HepG2 (cell line): ENCODE data around the gene ELP5. TPM values are rescaled to one million over a fixed set of nuclear protein-coding genes. Genes with fewer than 3 reads are reported as not detected.

Source experiments
- ERF ChIP-seq: IDR thresholded peaks from 2 replicates; pipeline ENCODE4 v1.6.1; 2018; ENCODE audit warnings: missing biosample characterization, missing genetic modification reagents
- EZH2 ChIP-seq: conservative IDR thresholded peaks from 2 replicates; pipeline ENCODE4 v1.6.1; 2012; ENCODE audit warnings: mild to moderate bottlenecking, low read depth, low read length, moderate library complexity
- GRHL1 ChIP-seq: sonication (generic); formaldehyde crosslinking; conservative IDR thresholded peaks from 2 replicates; pipeline ENCODE4 v1.8.0; 2022; ENCODE audit warnings: missing genetic modification reagents
- MAZ ChIP-seq, 2 experiments: sonication (generic) in 1 of 2; formaldehyde crosslinking in 1 of 2; IDR thresholded peaks; 2 replicates each; pipeline versions ENCODE4 v1.5.0 to v1.6.1; 2012 to 2020; ENCODE audit warnings: low read depth in 2 of 2, mild to moderate bottlenecking in 2 of 2, borderline replicate concordance in 1 of 2, improper control_type of control experiment in 1 of 2, low read length in 1 of 2, missing genetic modification reagents in 1 of 2, moderate library complexity in 1 of 2
- MED1 ChIP-seq: sonication (generic); formaldehyde crosslinking; IDR thresholded peaks from 2 replicates; pipeline ENCODE4 v1.4.0; 2020; ENCODE audit warnings: missing genetic modification reagents
- MIXL1 ChIP-seq: IDR thresholded peaks from 2 replicates; pipeline ENCODE4 v1.6.1; 2016
- MXD3 ChIP-seq: IDR thresholded peaks from 2 replicates; pipeline ENCODE4 v1.6.1; 2016; ENCODE audit warnings: mild to moderate bottlenecking, missing biosample characterization, missing genetic modification reagents
- SIX1 ChIP-seq: sonication (generic); formaldehyde crosslinking; IDR thresholded peaks from 2 replicates; pipeline ENCODE4 v1.4.0; 2020; ENCODE audit warnings: missing genetic modification reagents, borderline replicate concordance
- SP1 ChIP-seq, 2 experiments: fragments of 450-650 bp in 1 of 2; sonication (generic) in 1 of 2; formaldehyde crosslinking in 1 of 2; IDR thresholded peaks; 2 replicates each; pipeline versions ENCODE4 v1.4.0 to v1.6.1; 2016 to 2020; ENCODE audit warnings: missing genetic modification reagents in 1 of 2
- SP5 ChIP-seq: IDR thresholded peaks from 2 replicates; pipeline ENCODE4 v1.6.1; 2016; ENCODE audit warnings: low read depth, borderline replicate concordance
- TAF1 ChIP-seq: sonication (generic); formaldehyde crosslinking; IDR thresholded peaks from 2 replicates; pipeline ENCODE4 v1.4.0; 2020; ENCODE audit warnings: missing genetic modification reagents
- TCF7L2 ChIP-seq: IDR thresholded peaks from 2 replicates; pipeline ENCODE4 v1.6.1; 2011; ENCODE audit warnings: mild to moderate bottlenecking, low read depth, low read length, moderate library complexity
- ZFP36L2 ChIP-seq: sonication (generic); formaldehyde crosslinking; IDR thresholded peaks from 2 replicates; pipeline ENCODE4 v1.4.0; 2020; ENCODE audit warnings: missing genetic modification reagents
- ZFP82 ChIP-seq: sonication (generic); formaldehyde crosslinking; IDR thresholded peaks from 2 replicates; pipeline ENCODE4 v1.5.1; 2020; ENCODE audit warnings: mild to moderate bottlenecking, missing genetic modification reagents, borderline replicate concordance
- ZFY ChIP-seq: sonication (generic); formaldehyde crosslinking; IDR thresholded peaks from 2 replicates; pipeline ENCODE4 v1.4.0; 2020; ENCODE audit warnings: missing genetic modification reagents
- ZNF10 ChIP-seq: sonication (generic); formaldehyde crosslinking; IDR thresholded peaks from 2 replicates; pipeline ENCODE4 v1.4.0; 2020; ENCODE audit warnings: mild to moderate bottlenecking, low read depth, missing genetic modification reagents, borderline replicate concordance
- ZNF260 ChIP-seq: sonication (generic); formaldehyde crosslinking; IDR thresholded peaks from 2 replicates; pipeline ENCODE4 v1.4.0; 2020; ENCODE audit warnings: missing genetic modification reagents, low read depth, mild to moderate bottlenecking, borderline replicate concordance
- polyA plus RNA-seq, 8 experiments: library from polyadenylated mRNA; depleted of rRNA in 3 of 8; stranded (reverse) in 7 of 8; unstranded in 1 of 8; fragments of >200 nt; fragmentation: Illumina TruSeq in 4 of 8; extraction: Trizol in 4 of 8; gene quantifications; 2 replicates each; pipeline versions ENCODE4 v1.2.1 to v1.2.3, GENCODE V29; 2011 to 2016; ENCODE audit warnings: low read depth in 4 of 8, missing spikeins in 1 of 8, mixed read lengths in 1 of 8; ENCODE audit not compliant: insufficient read depth in 1 of 8
- total RNA-seq, 5 experiments: library from RNA; depleted of rRNA; stranded (reverse); fragments of >200 nt; fragmentation: Illumina TruSeq; extraction: Trizol; gene quantifications; 2 replicates each; pipeline ENCODE4 v1.2.3, GENCODE V29; 2016; ENCODE audit warnings: low read depth in 1 of 5
- TF ChIP-seq, protein P1 (sequence below): sonication (generic); formaldehyde crosslinking; IDR thresholded peaks from 2 replicates; pipeline ENCODE4 v1.4.0; 2020; ENCODE audit warnings: missing genetic modification reagents, borderline replicate concordance
- TF ChIP-seq, protein P2 (sequence below), 2 experiments: sonication (generic) in 1 of 2; formaldehyde crosslinking in 1 of 2; IDR thresholded peaks; 2 replicates each; pipeline versions ENCODE4 v1.4.0 to v1.6.1; 2016 to 2020; ENCODE audit warnings: borderline replicate concordance in 1 of 2, low read depth in 1 of 2, mild to moderate bottlenecking in 1 of 2, missing genetic modification reagents in 1 of 2

ELP5 gene
- total and polyA plus RNA-seq, 2 of the 13 experiments (the other 11 are each of a cell fraction or from before 2014, with no cell fraction given): 67.6 to 69.8 TPM

DNA sequence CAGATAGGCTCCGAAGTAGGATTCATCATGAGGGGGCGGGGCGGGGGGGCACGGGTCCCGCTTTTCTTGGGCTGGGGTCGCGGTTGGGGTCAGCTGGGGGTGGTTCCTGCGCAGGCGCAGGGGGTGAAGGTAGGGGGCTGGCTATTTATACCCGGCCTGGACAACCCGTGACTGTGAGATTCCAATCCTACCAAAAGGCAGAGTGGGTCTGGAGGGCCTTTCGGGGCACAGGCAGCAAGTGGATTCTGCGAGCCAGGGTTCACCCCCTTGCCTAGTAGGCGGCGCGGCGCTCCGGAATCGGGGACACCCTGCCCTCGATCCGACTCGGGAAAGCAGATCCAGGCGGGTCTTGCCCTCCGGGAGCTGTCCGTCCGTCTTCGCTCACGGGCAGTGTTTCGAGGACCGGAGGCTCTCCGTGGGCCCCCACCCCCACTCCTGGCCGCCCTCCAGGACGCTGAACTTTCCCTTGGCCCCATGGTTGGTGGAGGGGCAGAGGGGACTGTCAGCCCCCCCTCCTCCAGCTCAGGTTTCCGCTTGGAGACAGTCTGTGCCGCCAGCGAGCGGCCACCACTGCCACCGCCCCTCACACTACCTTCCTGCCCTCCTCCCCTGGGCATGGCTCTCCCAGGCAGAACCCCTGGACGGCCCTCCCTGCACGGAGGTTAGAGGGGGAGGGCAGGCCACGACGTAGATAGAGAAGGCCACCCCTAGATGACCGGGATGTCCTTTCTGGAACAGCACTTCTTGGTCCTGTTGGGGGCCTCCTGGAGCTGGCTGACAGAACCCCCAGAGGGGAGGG lies 30.1 kb downstream of the ELP5 start (continued):
- 0 out of 2 replicates have a peak, but pooled peaks have one; percentile 27 for TF ChIP-seq MAZ (IDR thresholded peaks at IDR 0.05; ENCODE audit: borderline replicate concordance, low read depth, low read length)
- no peak for TF ChIP-seq MAZ (CRISPR knock-in tag; IDR thresholded peaks at IDR 0.05; ENCODE audit: low read depth)
- TF ChIP-seq TAF1 (CRISPR knock-in tag): no peak; the same call in 1 of the 2 replicates
- TF ChIP-seq, protein P1, sequence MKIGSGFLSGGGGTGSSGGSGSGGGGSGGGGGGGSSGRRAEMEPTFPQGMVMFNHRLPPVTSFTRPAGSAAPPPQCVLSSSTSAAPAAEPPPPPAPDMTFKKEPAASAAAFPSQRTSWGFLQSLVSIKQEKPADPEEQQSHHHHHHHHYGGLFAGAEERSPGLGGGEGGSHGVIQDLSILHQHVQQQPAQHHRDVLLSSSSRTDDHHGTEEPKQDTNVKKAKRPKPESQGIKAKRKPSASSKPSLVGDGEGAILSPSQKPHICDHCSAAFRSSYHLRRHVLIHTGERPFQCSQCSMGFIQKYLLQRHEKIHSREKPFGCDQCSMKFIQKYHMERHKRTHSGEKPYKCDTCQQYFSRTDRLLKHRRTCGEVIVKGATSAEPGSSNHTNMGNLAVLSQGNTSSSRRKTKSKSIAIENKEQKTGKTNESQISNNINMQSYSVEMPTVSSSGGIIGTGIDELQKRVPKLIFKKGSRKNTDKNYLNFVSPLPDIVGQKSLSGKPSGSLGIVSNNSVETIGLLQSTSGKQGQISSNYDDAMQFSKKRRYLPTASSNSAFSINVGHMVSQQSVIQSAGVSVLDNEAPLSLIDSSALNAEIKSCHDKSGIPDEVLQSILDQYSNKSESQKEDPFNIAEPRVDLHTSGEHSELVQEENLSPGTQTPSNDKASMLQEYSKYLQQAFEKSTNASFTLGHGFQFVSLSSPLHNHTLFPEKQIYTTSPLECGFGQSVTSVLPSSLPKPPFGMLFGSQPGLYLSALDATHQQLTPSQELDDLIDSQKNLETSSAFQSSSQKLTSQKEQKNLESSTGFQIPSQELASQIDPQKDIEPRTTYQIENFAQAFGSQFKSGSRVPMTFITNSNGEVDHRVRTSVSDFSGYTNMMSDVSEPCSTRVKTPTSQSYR (CRISPR knock-in tag): peak; percentile 88
- no peak for TF ChIP-seq ERF
- TF ChIP-seq SP1 (IDR thresholded peaks at IDR 0.05): no peak
- TF ChIP-seq SP1 (CRISPR knock-in tag; IDR thresholded peaks at IDR 0.05): no peak
- no peak; the same call in 1 of the 2 replicates for TF ChIP-seq ZFY
- 0 out of 2 replicates have a peak, but pooled peaks have one; percentile 16 for TF ChIP-seq MXD3 (CRISPR knock-in tag)
- TF ChIP-seq ZFP82: 0 out of 2 replicates have a peak, but pooled peaks have one; percentile 46
- TF ChIP-seq SP5: no peak; the same call in 1 of the 2 replicates
- TF ChIP-seq SIX1: peak; percentile 87; the same call in 1 of the 2 replicates
- TF ChIP-seq MIXL1 (CRISPR knock-in tag): no peak
- TF ChIP-seq, protein P2, sequence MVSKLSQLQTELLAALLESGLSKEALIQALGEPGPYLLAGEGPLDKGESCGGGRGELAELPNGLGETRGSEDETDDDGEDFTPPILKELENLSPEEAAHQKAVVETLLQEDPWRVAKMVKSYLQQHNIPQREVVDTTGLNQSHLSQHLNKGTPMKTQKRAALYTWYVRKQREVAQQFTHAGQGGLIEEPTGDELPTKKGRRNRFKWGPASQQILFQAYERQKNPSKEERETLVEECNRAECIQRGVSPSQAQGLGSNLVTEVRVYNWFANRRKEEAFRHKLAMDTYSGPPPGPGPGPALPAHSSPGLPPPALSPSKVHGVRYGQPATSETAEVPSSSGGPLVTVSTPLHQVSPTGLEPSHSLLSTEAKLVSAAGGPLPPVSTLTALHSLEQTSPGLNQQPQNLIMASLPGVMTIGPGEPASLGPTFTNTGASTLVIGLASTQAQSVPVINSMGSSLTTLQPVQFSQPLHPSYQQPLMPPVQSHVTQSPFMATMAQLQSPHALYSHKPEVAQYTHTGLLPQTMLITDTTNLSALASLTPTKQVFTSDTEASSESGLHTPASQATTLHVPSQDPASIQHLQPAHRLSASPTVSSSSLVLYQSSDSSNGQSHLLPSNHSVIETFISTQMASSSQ (IDR thresholded peaks at IDR 0.05; ENCODE audit: low read depth): no peak
- TF ChIP-seq, protein P2 (CRISPR knock-in tag; IDR thresholded peaks at IDR 0.05; ENCODE audit: borderline replicate concordance): no peak
- TF ChIP-seq TCF7L2: no peak
- no peak for TF ChIP-seq ZNF260 (CRISPR knock-in tag)
- TF ChIP-seq EZH2: no peak
- no peak for TF ChIP-seq ZFP36L2 (CRISPR knock-in tag)
- TF ChIP-seq GRHL1 (CRISPR knock-in tag): no peak
- TF ChIP-seq MED1 (CRISPR knock-in tag): peak; percentile 23; the same call in 1 of the 2 replicates
- TF ChIP-seq ZNF10 (CRISPR knock-in tag): no peak
